ENCODE measurements around the gene HUS1.

Gene HUS1

DNA sequence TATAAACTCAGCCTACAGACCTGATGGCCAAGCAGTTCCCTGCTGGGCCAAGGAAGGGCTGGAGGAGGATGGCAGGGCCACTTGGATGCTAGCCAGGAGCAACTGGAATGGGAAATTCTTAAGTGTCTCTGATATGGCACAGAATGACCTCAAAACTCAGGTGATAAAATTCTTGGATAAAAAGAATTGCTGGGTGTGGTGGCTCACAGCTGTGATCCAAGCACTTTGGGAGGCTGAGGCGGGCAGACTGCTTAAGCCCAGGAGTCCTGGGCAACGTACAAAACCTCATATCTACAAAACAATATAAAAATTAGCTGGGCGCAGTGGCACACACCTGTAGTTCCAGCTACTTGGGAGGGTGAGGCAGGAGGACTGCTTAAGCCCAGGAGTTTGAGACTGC, 17.2 kb downstream of the HUS1 start:
- TF ChIP-seq ZFX (IDR thresholded peaks at IDR 0.05) (no peak), CTCF (conservative IDR thresholded peaks at IDR 0.05) (no peak)
- no peak overlapping the region for H3K27ac ChIP-seq

GRCh38 chr7:47957156-47957555, 22.3 kb downstream of the HUS1 start:
- no peak for TF ChIP-seq CTCF (conservative IDR thresholded peaks at IDR 0.05)
- no peak for TF ChIP-seq ZFX (IDR thresholded peaks at IDR 0.05)
- no peak overlapping the region for H3K27ac ChIP-seq

- no peak overlapping the region for H3K27ac ChIP-seq
- TF ChIP-seq CTCF (conservative IDR thresholded peaks at IDR 0.05): no peak
- no peak for TF ChIP-seq ZFX (IDR thresholded peaks at IDR 0.05)
Measured at GRCh38 chr7:47956220-47956619, 23.2 kb downstream of the HUS1 start.

DNA sequence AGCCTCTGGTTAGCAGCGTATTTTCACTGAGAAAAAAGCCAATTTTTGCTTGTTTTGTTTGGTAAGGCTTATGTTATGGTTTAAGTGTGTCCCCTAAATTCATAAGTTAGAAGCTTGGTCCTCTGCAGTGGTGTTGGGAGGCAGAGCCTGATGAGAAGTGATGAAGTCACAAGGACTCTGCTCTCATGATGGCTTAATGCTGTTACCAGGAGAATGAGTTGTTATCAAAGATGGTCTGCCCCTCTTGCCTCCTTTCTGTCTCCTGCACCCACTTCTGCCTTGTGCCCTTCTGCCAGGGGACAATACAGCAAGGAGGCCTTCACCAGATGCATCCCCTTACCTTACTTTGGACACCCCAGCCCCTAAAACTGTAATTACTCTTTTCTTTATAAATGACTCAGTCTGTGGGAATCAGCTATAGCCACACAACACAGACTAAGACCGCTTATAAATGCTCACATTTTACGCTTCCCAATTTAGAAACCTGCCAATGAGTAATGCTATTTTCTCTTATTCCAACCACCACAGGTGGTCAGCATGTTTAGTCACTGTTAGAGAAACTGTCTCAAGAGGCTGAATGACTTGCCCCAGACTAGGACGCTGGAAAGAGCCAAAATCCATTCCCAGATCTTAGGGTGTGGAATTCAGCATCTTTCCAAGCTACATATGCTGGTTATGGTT, 25.0 kb downstream of the HUS1 start:
- no peak overlapping the region for H3K27ac ChIP-seq
- TF ChIP-seq ZFX (IDR thresholded peaks at IDR 0.05) (no peak), CTCF (conservative IDR thresholded peaks at IDR 0.05) (no peak)

DNA sequence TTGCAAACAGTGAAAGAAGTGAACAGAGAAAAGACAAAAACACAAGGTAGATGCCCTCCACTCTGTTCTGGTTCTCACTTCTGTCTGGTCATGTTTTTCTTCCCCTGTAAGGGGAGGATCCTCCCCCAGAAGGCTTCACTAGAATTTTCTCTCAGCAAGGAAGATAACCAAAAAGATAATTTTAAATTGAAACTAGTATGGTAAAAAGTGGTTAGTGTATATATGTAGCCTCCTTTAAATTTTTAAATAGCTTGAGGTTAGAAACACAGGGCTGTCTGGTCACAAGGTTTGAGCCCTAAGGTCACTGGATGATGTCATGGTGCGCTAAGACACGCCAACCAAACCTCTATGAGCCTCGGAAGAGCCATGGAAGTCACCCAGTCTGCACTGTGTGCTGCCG, 25.6 kb downstream of the HUS1 start:
- H3K27ac ChIP-seq: no peak overlapping the region
- TF ChIP-seq ZFX (IDR thresholded peaks at IDR 0.05) (no peak), CTCF (conservative IDR thresholded peaks at IDR 0.05) (no peak)

DNA sequence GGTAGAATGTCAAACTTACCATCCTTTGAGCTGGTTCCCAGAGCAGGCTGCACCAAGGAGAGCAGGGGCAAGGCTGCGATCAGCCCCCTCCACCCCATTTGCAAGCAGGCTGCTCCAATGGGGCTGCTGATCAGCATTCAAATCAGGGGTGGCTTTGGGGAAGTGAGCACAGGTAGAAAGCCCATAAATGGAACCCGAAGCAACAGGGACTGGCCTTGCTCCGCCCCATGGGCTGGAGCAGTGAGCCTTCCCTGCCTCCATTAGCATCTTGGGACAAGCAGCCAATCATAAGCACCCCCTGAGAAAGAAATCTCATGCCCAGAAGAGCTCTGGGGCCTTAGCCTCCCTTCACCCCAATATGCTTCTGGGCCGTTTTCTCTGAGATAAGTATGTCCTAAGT, 27.2 kb downstream of the HUS1 start:
- no peak overlapping the region for H3K27ac ChIP-seq
- TF ChIP-seq CTCF (conservative IDR thresholded peaks at IDR 0.05) (no peak), ZFX (IDR thresholded peaks at IDR 0.05) (no peak)

- TF ChIP-seq CTCF (conservative IDR thresholded peaks at IDR 0.05): no peak
- no peak for TF ChIP-seq ZFX (IDR thresholded peaks at IDR 0.05)
- H3K27ac ChIP-seq: no peak overlapping the region
Measured at GRCh38 chr7:47951374-47951773, 28.0 kb downstream of the HUS1 start.
